IPS DF 4.7 (cell line): ENCODE measurements around the gene ZNF335.

Source experiments
- DNase-seq: peaks from one replicate; pipeline ENCODE4 v3.0.0-alpha.2; 2013; ENCODE audit warnings: low spot score; ENCODE audit errors: extremely low read depth

ZNF335 gene, protein sequence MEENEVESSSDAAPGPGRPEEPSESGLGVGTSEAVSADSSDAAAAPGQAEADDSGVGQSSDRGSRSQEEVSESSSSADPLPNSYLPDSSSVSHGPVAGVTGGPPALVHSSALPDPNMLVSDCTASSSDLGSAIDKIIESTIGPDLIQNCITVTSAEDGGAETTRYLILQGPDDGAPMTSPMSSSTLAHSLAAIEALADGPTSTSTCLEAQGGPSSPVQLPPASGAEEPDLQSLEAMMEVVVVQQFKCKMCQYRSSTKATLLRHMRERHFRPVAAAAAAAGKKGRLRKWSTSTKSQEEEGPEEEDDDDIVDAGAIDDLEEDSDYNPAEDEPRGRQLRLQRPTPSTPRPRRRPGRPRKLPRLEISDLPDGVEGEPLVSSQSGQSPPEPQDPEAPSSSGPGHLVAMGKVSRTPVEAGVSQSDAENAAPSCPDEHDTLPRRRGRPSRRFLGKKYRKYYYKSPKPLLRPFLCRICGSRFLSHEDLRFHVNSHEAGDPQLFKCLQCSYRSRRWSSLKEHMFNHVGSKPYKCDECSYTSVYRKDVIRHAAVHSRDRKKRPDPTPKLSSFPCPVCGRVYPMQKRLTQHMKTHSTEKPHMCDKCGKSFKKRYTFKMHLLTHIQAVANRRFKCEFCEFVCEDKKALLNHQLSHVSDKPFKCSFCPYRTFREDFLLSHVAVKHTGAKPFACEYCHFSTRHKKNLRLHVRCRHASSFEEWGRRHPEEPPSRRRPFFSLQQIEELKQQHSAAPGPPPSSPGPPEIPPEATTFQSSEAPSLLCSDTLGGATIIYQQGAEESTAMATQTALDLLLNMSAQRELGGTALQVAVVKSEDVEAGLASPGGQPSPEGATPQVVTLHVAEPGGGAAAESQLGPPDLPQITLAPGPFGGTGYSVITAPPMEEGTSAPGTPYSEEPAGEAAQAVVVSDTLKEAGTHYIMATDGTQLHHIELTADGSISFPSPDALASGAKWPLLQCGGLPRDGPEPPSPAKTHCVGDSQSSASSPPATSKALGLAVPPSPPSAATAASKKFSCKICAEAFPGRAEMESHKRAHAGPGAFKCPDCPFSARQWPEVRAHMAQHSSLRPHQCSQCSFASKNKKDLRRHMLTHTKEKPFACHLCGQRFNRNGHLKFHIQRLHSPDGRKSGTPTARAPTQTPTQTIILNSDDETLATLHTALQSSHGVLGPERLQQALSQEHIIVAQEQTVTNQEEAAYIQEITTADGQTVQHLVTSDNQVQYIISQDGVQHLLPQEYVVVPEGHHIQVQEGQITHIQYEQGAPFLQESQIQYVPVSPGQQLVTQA (N-terminal part only)

DNA sequence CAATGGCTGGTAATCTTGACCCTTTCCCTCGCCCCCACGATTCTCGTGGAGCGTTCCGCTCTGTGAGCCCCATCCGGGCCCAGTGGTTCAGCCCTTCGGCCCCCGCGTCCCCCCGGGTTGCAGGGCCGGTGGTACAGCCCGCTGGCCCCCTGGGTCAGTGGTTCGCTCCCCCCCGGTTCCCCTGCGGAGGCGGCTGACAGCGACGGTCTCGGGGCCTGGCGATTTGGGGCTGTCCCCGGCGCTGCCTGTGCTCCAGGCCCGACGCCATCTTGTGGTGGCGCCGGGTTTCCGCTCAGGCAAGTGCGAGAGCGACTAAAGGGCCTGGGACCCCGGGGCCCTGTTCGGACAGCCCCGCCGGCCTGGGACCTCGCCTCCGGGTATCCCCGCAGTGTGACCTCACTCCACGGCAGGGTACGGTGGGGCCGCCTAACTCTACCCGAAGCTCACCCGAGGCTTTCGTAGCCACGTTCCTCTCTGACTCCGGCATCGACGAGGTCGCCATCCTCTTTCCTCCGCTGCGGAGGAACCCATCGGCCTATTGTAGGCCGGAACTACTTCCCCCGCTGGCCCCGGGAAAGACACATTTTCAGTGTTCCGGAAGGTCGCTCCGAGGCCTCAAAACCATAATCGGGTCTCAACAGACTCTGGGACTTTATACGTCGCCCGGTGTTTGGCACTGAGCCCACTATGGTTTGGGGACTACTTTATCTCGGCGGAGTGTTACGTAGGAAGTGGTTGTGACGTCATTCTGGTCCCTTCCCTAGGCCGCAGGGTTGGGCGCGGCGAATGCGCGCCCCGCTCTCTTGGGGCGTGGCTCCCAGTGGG lies at the start of gene ZNF335:
TSS of gene ZNF335 (minus strand) at position 529 of the 825 bp plus-strand sequence. CDS start 793 bp downstream, outside the sequence.
- peak; percentile 56 for DNase-seq

DNA sequence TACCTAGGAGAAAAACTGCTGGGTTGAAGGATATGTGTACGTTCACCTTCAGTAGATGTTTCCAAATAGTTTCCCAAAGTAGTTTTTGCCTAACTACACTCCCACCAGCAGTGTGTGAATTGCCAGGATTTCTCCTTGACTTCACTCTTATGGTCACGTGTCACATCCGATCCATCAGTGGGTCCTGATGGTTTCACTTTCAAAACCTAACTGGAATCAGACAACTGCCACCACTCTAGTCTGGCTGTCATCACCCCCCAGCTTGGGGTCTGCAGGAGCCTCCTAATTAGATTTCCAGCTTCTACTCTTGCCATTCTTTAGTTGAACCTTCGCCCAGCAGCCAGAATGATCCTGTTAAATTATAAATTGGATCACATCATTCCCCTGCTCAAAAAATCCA lies 48.6 kb upstream of the ZNF335 start:
- DNase-seq = no peak

- DNase-seq = no peak
These were observed 46.6 kb upstream of the ZNF335 start for GRCh38 chr20:46018611-46019010.

GRCh38 chr20:46018112-46018511 lies 46.1 kb upstream of the ZNF335 start:
- DNase-seq = no peak

DNA sequence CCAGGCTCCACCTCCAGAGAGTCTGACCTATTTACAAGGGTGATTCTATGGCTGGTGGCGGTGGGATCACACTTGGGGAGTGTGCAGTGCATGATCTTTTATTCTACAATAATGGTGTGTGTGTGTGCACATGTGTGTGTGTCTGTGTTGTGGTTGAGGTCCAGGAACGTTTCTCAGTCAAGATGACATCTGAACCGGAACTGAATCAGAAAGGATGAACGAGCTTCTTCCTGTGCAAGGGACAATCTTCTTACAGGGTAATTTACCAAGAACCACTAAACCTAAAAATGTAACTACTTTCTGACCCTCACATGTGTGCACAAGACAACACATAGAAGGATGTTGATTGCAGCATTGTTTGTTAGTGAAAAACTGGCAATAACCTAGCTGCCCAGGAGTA lies 45.3 kb upstream of the ZNF335 start:
- DNase-seq = no peak

DNA sequence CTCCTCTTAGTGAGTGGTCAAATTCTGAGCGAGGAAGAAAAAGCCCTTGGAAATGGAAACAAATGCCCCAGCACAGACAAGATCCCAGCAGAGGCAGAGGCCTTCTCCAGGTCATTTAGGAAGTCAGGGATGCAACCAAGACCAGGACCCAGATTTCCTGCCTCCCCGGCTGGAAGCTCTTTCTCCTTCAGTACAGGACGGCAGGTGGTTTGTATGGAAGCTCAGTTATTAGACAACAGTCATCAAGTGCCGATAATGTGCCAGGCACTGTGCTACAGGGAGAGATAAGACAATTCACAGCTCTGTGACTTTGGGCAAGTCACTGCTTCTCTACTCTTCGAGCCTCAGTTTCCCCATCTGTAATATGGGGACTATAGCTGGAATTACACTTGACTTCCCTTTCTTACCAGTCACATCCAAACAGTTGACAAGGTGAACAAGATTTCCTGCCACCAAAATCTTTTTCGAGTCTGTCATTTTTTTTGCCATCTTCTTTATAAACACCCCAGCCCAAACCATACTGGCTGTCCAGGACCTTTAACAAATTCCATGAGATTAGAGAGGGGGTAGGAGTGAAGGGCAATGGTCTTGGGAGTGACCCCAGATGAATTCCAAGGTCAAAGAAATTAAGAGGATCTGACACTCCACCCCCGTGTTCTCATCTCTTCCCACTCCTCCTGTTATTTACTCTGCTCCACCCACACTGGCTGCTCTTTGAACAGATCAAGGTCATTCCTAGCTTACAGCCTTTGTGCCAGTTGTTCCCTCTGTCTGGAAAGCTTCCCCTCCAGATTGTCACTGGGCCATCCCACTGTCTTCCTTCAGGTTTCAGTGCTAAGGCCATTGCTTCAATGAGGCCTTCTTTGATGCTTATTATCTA lies 42.8 kb upstream of the ZNF335 start:
- DNase-seq = no peak

DNA sequence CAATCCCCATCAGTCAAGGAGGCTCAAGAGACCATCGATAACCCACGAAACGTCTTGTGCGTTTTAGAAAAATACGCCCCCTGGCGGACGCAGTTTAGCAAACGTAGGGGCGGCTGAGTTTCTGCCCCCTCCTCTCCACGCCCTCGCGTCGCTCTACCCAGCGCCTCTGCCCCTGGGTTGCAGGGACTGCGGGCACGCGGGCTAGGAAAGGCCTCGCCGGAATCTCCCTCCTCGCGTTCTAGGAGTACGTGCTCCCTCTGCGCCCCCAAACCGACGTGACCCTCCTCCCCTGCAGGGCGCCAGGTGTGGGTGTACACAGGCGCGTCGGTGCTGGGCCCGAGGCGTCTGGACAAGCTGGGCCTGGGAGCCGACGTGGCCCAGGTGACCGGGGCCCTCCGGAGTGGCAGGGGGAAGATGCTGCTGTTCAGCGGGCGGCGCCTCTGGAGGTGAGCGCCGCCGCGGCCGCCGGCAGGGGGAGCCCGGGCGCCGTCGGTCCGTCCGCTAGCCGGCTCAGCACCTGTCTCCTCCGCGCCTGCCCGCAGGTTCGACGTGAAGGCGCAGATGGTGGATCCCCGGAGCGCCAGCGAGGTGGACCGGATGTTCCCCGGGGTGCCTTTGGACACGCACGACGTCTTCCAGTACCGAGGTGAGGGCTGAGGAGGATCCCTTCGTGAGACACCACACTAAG lies 42.0 kb upstream of the ZNF335 start:
- DNase-seq = no peak

GRCh38 chr20:46013322-46013828 lies 41.4 kb upstream of the ZNF335 start:
- DNase-seq = no peak

DNA sequence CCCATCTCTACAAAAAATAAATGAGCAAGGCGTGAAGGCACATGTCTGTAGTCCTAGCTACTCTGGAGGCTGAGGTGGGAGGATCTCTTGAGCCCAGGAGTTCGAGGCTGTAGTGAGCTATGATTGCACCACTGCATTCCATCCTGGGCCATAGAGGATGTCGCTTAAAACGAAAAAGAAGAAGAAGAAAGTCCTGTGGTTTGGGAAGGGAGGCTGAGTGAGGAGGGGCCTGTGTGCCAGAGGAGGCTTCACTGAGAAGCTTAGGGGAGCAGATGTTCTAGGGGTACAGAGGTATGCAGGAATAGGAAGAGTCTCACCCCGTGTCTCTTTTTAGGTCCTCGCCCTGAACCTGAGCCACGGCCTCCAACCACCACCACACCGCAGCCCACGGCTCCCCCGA lies 40.9 kb upstream of the ZNF335 start:
- DNase-seq = no peak

DNA sequence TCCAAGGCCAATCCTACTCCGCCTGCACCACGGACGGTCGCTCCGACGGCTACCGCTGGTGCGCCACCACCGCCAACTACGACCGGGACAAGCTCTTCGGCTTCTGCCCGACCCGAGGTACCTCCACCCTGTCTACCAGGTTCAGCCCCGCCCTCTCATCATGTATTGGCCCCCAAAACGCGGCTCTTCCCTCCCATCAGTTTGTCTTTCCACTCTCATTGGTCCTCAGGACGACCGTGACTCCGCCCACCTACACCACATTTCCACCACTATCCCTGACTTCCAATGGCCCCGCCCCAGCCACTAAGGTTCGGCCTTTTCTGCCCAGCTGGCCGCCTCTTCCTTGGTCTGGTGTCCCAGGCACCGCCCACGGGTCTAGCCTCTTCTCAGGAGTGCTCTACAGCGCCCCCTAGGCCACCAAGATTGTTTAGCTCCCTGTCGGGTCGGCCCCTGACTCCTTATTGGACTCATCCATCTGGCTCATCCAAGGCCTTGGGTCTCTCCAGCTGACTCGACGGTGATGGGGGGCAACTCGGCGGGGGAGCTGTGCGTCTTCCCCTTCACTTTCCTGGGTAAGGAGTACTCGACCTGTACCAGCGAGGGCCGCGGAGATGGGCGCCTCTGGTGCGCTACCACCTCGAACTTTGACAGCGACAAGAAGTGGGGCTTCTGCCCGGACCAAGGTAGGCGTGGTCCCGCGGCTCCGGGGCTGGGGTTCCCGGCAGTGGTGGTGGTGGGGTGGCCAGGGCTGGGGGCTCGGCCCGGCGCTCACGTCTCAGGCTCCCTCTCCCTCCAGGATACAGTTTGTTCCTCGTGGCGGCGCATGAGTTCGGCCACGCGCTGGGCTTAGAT lies 39.9 kb upstream of the ZNF335 start:
- peak; percentile 83 for DNase-seq

DNA sequence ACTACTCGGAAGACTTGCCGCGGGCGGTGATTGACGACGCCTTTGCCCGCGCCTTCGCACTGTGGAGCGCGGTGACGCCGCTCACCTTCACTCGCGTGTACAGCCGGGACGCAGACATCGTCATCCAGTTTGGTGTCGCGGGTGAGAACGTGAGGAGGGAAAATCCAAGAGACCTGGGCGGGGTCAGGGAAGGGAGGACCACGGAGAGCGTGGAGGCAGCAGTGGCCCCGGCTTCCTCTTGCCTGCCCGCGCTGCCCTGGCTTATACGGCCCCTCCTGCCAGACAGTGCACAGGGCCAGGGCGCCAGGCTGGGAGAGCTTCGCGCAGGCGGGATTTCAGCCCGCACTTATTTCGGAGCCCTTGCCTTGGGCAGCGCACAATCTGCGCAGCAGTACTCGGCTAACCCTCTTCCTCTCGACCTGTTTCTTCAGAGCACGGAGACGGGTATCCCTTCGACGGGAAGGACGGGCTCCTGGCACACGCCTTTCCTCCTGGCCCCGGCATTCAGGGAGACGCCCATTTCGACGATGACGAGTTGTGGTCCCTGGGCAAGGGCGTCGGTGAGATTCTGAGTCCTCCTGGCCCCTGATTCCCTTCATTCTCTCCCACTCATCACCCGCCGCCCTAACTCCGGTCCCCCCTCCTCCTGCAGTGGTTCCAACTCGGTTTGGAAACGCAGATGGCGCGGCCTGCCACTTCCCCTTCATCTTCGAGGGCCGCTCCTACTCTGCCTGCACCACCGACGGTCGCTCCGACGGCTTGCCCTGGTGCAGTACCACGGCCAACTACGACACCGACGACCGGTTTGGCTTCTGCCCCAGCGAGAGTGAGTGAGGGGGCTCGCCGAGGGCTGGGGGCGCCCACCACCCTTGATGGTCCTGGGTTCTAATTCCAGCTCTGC lies 38.7 kb upstream of the ZNF335 start:
- DNase-seq = no peak

- DNase-seq = no peak
These were observed 37.8 kb upstream of the ZNF335 start for GRCh38 chr20:46009816-46010215.

DNA sequence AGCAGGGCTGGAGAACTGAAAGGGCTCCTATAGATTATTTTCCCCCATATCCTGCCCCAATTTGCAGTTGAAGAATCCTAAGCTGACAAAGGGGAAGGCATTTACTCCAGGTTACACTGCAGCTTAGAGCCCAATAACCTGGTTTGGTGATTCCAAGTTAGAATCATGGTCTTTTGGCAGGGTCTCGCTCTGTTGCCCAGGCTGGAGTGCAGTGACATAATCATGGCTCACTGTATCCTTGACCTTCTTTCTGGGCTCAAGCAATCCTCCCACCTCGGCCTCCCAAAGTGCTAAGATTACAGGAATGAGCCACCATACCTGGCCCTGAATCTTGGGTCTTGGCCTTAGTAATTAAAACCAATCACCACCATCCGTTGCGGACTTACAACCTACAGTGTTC lies 35.7 kb upstream of the ZNF335 start:
- DNase-seq = no peak

- no peak for DNase-seq
These were observed 35.0 kb upstream of the ZNF335 start for GRCh38 chr20:46006964-46007363.

GRCh38 chr20:46006022-46006705 lies 34.2 kb upstream of the ZNF335 start:
- no peak for DNase-seq

GRCh38 chr20:46004889-46005473 lies 33.0 kb upstream of the ZNF335 start:
- DNase-seq = no peak
